GM12891 (cell line): ENCODE results near the gene PCDH19. TPM values are rescaled to one million over a fixed set of nuclear protein-coding genes. Genes with fewer than 3 reads are reported as not detected.
"Not testable (repeated sequence)": the region's sequence is repeated elsewhere in the genome, so short reads cannot be mapped to it uniquely, and the experiment has no call there.

ENCODE experiments used
- DNase-seq: peaks from one replicate; pipeline ENCODE4 v3.0.0; 2011; ENCODE audit warnings: low spot score; ENCODE audit not compliant: insufficient read length
- FAIRE-seq: peaks from 2 replicates; lab custom pipeline; 2011; peaks lifted over from hg19 to GRCh38; lab: Jason Lieb, UNC
- PAX5 ChIP-seq: IDR thresholded peaks from 2 replicates; pipeline ENCODE4 v1.6.1; 2011; ENCODE audit warnings: low read length, moderate library complexity, mild to moderate bottlenecking; ENCODE audit not compliant: insufficient read depth, severe bottlenecking
- POLR2A ChIP-seq: IDR thresholded peaks from 2 replicates; pipeline ENCODE4 v1.6.1; 2011; ENCODE audit warnings: low read depth, low read length, control low read depth
- POLR2AphosphoS5 ChIP-seq: IDR thresholded peaks from 2 replicates; pipeline ENCODE4 v1.6.1; 2011; ENCODE audit warnings: low read depth, low read length, control low read depth
- POU2F2 ChIP-seq: IDR thresholded peaks from 2 replicates; pipeline ENCODE4 v1.6.1; 2011; ENCODE audit warnings: low read depth, mild to moderate bottlenecking, control low read depth, low read length, moderate library complexity
- SPI1 ChIP-seq: IDR thresholded peaks from 2 replicates; pipeline ENCODE4 v1.6.1; 2011; ENCODE audit warnings: low read depth, low read length, control low read depth
- TAF1 ChIP-seq: IDR thresholded peaks from 2 replicates; pipeline ENCODE4 v1.6.1; 2011; ENCODE audit warnings: low read depth, low read length, control low read depth
- polyA plus RNA-seq: library from polyadenylated mRNA; unstranded; fragments of >200 nt; gene quantifications from one replicate; pipeline ENCODE4 v1.2.1, GENCODE V29; 2012; ENCODE audit warnings: low read depth, missing spikeins, inconsistent platforms; ENCODE audit not compliant: missing spikeins

The PCDH19 gene, protein sequence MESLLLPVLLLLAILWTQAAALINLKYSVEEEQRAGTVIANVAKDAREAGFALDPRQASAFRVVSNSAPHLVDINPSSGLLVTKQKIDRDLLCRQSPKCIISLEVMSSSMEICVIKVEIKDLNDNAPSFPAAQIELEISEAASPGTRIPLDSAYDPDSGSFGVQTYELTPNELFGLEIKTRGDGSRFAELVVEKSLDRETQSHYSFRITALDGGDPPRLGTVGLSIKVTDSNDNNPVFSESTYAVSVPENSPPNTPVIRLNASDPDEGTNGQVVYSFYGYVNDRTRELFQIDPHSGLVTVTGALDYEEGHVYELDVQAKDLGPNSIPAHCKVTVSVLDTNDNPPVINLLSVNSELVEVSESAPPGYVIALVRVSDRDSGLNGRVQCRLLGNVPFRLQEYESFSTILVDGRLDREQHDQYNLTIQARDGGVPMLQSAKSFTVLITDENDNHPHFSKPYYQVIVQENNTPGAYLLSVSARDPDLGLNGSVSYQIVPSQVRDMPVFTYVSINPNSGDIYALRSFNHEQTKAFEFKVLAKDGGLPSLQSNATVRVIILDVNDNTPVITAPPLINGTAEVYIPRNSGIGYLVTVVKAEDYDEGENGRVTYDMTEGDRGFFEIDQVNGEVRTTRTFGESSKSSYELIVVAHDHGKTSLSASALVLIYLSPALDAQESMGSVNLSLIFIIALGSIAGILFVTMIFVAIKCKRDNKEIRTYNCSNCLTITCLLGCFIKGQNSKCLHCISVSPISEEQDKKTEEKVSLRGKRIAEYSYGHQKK (N-terminal part only)
- polyA plus RNA-seq, result not detected

DNA sequence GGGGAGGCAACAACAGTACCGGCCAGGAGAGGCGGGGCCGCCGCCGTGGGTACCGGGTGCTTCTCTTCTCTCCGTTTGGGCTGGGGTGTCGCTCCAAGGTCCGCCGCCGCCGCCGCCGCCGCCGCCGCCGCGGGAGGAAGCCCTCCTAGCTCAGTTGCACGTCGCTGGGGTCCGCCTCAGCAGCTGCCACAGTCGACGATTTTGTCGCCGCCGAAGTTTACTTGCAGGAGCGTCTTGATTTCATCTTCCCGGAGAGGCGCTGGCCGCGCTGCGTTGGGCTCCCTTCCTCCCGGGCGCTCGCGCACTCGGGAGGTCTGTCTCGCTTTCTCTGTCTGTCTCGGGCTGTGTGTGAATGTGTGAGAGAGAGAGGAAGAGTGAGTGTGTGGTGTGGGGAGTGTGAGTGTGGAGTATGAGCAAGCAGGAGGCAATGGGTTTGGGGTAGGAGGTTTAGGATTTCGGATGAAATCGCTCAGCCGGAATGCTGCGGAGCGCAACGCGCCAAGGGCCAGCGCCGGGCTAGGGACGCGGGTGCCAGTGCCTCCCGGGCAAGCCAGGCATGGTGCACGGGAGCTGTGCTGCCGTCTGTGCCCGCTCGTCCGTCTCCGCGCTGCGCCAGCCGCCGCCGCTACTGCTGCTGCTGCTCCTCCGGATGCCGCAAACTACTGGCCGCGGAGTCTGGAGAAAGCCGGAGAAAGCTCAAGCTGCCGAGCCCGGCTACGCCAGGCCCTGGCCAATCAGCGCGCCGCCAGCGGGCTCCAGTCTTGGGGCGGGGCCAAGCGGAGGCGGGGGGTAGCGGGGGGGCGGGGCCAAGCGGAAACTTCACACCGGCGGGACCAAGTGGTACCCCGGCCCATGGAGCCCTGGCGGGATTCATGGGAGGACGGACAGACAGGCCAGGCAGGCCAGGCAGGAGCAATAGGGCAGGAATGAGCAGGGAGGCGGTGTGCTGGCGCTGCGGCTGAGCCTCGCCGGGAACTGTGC lies at the start of gene PCDH19:
Gene PCDH19, minus strand, starts transcription at position 664 of the 981 bp plus-strand sequence. CDS start 1,676 bp downstream, outside the sequence.
- FAIRE-seq (no peak), DNase-seq (no peak)
- no peak for TF ChIP-seq TAF1
- TF ChIP-seq POLR2AphosphoS5, result no peak
- no peak for TF ChIP-seq PAX5
- TF ChIP-seq POU2F2, result no peak
- no peak for TF ChIP-seq POLR2A
- no peak for TF ChIP-seq SPI1

- TF ChIP-seq SPI1 (no peak), TAF1 (no peak), POLR2AphosphoS5 (no peak), POU2F2 (no peak), PAX5 (no peak), POLR2A (no peak)
- FAIRE-seq, result peak; percentile 26
- DNase-seq, result no peak
Measured at GRCh38 chrX:100449696-100450608, 39.9 kb upstream of the PCDH19 start.

DNA sequence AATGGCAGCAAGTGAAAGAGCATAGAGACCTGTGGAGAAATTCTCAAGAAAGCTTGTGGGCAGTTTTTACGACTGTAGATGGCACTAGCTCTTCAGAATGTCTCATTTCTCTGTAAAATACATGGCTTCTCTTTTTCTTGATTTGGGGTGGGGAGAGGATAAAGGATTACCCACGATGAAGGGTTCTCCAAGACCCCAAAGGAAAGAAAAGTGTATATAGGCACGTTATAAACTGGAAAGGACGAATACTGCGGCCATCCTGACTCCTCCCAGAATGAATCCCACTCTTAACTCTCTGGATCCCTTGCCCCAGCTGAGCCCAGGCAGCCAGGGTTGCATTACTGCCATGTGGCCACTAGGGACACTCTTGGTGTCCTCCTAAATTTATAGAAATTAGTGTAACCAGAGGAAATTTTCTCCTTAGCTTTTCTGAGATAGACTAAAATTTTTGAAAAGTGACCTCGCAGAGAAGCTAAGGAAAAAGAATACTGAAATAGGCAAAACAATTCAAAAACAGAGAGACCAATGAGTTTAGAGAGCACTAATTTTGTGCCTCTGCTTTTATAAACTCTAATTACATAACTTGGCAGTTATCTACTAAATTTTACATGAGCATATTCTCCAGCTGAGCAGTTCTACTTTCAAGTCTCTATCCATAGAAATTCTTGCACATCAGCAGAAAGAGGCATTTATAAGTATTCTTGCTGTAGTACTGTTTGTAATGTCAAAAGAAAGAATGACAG lies 37.8 kb upstream of the PCDH19 start:
- no peak for TF ChIP-seq POLR2AphosphoS5
- TF ChIP-seq SPI1, result no peak
- TF ChIP-seq PAX5, result no peak
- no peak for TF ChIP-seq POLR2A
- TF ChIP-seq POU2F2, result no peak
- no peak for TF ChIP-seq TAF1
- peak; percentile 16 for DNase-seq
- peak; percentile 45 for FAIRE-seq

DNA sequence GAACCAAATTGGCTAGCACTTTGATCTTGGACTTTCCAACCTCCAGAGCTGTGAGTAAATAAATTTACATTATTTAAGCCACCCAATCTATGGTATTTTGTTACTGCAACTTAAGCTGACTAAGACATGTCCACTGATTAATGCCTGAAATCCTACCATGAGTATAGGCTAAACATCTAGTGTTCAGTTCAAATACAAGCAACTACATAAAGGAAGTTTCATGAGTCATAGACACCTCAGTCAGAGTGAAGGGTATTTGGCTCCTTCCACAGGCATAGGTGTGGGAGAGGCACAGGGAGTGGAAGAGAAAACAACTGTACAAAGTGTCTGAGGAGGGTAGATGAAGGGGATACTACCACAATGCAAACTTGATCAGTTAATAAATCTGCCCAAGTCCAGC lies 35.5 kb upstream of the PCDH19 start:
- TF ChIP-seq POLR2AphosphoS5, result no peak
- TF ChIP-seq TAF1, result no peak
- TF ChIP-seq SPI1, result no peak
- TF ChIP-seq PAX5, result no peak
- TF ChIP-seq POLR2A, result no peak
- no peak for TF ChIP-seq POU2F2
- FAIRE-seq, result peak; percentile 45
- DNase-seq, result no peak

DNA sequence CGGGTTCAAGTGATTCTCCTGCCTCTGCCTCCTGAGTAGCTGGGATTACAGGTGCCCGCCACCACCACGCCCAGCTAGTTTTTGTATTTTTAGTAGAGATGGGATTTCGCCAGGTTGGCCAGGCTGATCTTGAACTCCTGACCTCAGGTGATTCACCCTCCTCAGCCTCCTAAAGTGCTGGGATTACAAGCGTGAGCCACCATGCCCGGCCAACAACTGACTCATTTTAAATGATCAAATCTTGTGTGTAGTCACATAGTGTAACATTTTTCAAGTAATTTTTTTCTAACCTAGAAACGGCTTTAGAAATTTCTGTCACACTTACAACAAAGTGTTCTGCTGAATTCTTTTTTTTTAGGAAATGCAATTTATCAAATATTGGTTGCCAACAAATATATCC lies 31.2 kb upstream of the PCDH19 start:
- DNase-seq, FAIRE-seq: not testable (repeated sequence)

DNA sequence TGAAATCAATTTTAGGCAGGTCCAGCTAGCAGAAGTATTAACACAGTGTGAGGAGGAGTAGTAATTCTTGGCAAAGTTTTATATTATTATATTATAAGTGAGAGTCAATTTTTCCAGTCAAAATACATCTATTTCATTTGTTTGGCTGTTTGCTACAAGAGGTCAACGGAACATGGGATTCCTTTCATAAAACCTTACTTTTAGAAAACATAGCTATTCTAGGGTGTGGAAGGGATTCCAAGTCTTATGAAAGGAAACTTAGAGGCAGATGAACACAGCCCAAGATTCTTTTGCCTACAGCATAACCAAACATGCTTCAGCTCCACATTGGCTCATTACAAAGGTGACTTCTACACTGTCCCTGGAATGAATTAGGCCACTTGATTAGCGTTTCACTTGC lies 29.9 kb upstream of the PCDH19 start:
- FAIRE-seq (no peak), DNase-seq (no peak)
- TF ChIP-seq PAX5, result no peak
- no peak for TF ChIP-seq POLR2A
- no peak for TF ChIP-seq POU2F2
- no peak for TF ChIP-seq SPI1
- TF ChIP-seq POLR2AphosphoS5, result no peak
- TF ChIP-seq TAF1, result no peak

- TF ChIP-seq POLR2AphosphoS5, result no peak
- no peak for TF ChIP-seq TAF1
- no peak for DNase-seq
- FAIRE-seq, result no peak
Measured at GRCh38 chrX:100435726-100436125, 25.7 kb upstream of the PCDH19 start.

DNA sequence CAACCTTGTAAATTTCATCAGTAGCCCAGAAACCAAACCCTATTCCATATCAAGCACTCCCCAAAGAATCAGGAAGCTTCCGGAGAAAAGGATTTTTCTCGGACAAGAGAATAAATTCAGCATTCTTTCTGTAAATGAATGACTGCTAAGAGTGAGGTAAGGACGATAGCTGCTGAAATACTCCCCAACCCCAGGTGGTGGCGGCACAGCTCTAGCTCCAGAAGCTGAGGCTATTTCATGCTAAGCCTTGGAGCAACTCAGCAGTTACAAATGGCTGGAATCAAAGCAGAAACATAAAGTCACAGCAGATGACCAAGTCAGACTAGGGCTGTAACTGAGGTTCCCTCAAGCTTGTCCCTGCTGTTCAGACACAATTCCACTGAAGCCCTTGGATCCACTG lies 13.9 kb upstream of the PCDH19 start:
- DNase-seq (no peak), FAIRE-seq (no peak)
- TF ChIP-seq SPI1 (no peak), PAX5 (no peak), POLR2AphosphoS5 (no peak), TAF1 (no peak), POU2F2 (no peak), POLR2A (no peak)
